Spleen (tissue), 7 donors: ENCODE results near the gene FAM240A.

Source experiments
- POLR2A ChIP-seq, 3 donors: fragments of 450-650 bp; IDR thresholded peaks; one replicate each; pipeline ENCODE4 v1.5.1; 2017; ENCODE audit warnings: antibody characterized with exemption in 3 of 3, mild to moderate bottlenecking in 1 of 3
- POLR2AphosphoS5 ChIP-seq, 3 donors: sonication (generic); formaldehyde crosslinking; IDR thresholded peaks; one replicate each; pipeline ENCODE4 v1.5.1; 2017; ENCODE audit warnings: antibody characterized with exemption in 3 of 3
- TF ChIP-seq, protein P1 (sequence below), 11 experiments: fragments of 200-600 bp in 7 of 11; fragments of 450-650 bp in 4 of 11; sonication (generic) in 4 of 11; IDR thresholded peaks in 8 of 11; conservative IDR thresholded peaks in 3 of 11; 1 replicate in 7 of 11; 2 replicates in 4 of 11; pipeline versions ENCODE4 v1.4.0 to v1.8.0; 2016 to 2021; ENCODE audit warnings: antibody characterized with exemption in 11 of 11, inconsistent platforms in 4 of 11, mild to moderate bottlenecking in 1 of 11
- donor health status: DM: no; HTN: no; CAD: no; lungs with moderate emphysema.
- donor health status: DM: no; HTN: no; CAD: no.
- donor health status: DM: no; HTN: no; CAD: no.

- TF ChIP-seq, protein P1, sequence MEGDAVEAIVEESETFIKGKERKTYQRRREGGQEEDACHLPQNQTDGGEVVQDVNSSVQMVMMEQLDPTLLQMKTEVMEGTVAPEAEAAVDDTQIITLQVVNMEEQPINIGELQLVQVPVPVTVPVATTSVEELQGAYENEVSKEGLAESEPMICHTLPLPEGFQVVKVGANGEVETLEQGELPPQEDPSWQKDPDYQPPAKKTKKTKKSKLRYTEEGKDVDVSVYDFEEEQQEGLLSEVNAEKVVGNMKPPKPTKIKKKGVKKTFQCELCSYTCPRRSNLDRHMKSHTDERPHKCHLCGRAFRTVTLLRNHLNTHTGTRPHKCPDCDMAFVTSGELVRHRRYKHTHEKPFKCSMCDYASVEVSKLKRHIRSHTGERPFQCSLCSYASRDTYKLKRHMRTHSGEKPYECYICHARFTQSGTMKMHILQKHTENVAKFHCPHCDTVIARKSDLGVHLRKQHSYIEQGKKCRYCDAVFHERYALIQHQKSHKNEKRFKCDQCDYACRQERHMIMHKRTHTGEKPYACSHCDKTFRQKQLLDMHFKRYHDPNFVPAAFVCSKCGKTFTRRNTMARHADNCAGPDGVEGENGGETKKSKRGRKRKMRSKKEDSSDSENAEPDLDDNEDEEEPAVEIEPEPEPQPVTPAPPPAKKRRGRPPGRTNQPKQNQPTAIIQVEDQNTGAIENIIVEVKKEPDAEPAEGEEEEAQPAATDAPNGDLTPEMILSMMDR (IDR thresholded peaks at IDR 0.05 in 8 of 11, conservative IDR thresholded peaks at IDR 0.05 in 3 of 11) = no peak
- TF ChIP-seq POLR2A (IDR thresholded peaks at IDR 0.05) (no peak), POLR2AphosphoS5 (IDR thresholded peaks at IDR 0.05) (no peak)
Observed at GRCh38 chr3:46656778-46657556, 44.6 kb downstream of the FAM240A start.
